GM18526 (cell line): ENCODE data around the gene ATP8B3.

ENCODE experiments used
- POLR2A ChIP-seq: IDR thresholded peaks from 3 replicates; pipeline ENCODE4 v1.6.1; 2011; ENCODE audit not compliant: insufficient read length; ENCODE audit errors: extremely low read depth

Gene ATP8B3

GRCh38 chr19:1756705-1757465 lies 55.2 kb downstream of the ATP8B3 start:
- TF ChIP-seq POLR2A = no peak

GRCh38 chr19:1756264-1756663 lies 55.8 kb downstream of the ATP8B3 start:
- no peak for TF ChIP-seq POLR2A

GRCh38 chr19:1755467-1756171 lies 56.5 kb downstream of the ATP8B3 start:
- TF ChIP-seq POLR2A = no peak

GRCh38 chr19:1754636-1755466 lies 57.2 kb downstream of the ATP8B3 start:
- no peak for TF ChIP-seq POLR2A

GRCh38 chr19:1754018-1754635 lies 57.9 kb downstream of the ATP8B3 start:
- TF ChIP-seq POLR2A = no peak

GRCh38 chr19:1752757-1753728 lies 59.0 kb downstream of the ATP8B3 start, which contains the start of gene ONECUT3:
TSS of gene ONECUT3 (plus strand) at chr19:1753506. CDS start at chr19:1753663, 157 bp downstream.
- no peak for TF ChIP-seq POLR2A

GRCh38 chr19:1752009-1752756 lies 59.9 kb downstream of the ATP8B3 start:
- TF ChIP-seq POLR2A = no peak

- TF ChIP-seq POLR2A = no peak
Measured at GRCh38 chr19:1751367-1752008, 60.6 kb downstream of the ATP8B3 start.

GRCh38 chr19:1750343-1751021 lies 61.6 kb downstream of the ATP8B3 start:
- TF ChIP-seq POLR2A = no peak

- TF ChIP-seq POLR2A = no peak
Measured at GRCh38 chr19:1749373-1750342, 62.4 kb downstream of the ATP8B3 start.

GRCh38 chr19:1748873-1749341 lies 63.2 kb downstream of the ATP8B3 start:
- no peak for TF ChIP-seq POLR2A
